GM23338 (cell line): Measurements from ENCODE around the gene EGFR.

Source experiments
- CREB1 ChIP-seq: fragments of 250-450 bp; sonication (Bioruptor Pico); IDR thresholded peaks from 2 replicates; pipeline ENCODE4 v1.5.0; 2020; ENCODE audit warnings: low read depth, mild to moderate bottlenecking, moderate library complexity
- CTCF ChIP-seq, 2 experiments: fragments of 200-600 bp in 1 of 2; sonication (generic) in 1 of 2; conservative IDR thresholded peaks; 2 replicates each; pipeline versions ENCODE4 v1.5.1 to v1.6.1; 2016 to 2017; ENCODE audit warnings: antibody characterized with exemption in 2 of 2, low read depth in 2 of 2, mild to moderate bottlenecking in 2 of 2, moderate library complexity in 1 of 2
- EZH2 ChIP-seq: fragments of 200-600 bp; sonication (generic); IDR thresholded peaks from one replicate; pipeline ENCODE4 v1.8.0; 2017; ENCODE audit warnings: antibody characterized with exemption, mild to moderate bottlenecking, low read depth; ENCODE audit not compliant: unreplicated experiment
- EZH2phosphoT487 ChIP-seq: fragments of 200-600 bp; sonication (generic); IDR thresholded peaks from one replicate; pipeline ENCODE4 v1.8.1; 2018; ENCODE audit warnings: antibody characterized with exemption; ENCODE audit not compliant: unreplicated experiment
- POLR2AphosphoS5 ChIP-seq: IDR thresholded peaks from 2 replicates; pipeline ENCODE4 v1.6.1; 2016; ENCODE audit warnings: antibody characterized with exemption, low read depth
- REST ChIP-seq: IDR thresholded peaks from one replicate; pipeline ENCODE4 v1.6.1; 2018; ENCODE audit warnings: antibody characterized with exemption; ENCODE audit not compliant: unreplicated experiment
- ZNF331 ChIP-seq: fragments of 250-450 bp; sonication (Bioruptor Pico); IDR thresholded peaks from 2 replicates; pipeline ENCODE4 v1.5.0; 2020; ENCODE audit warnings: low read depth, mild to moderate bottlenecking, moderate library complexity
- TF ChIP-seq, protein P1 (sequence below): IDR thresholded peaks from 2 replicates; pipeline ENCODE4 v1.6.1; 2016; ENCODE audit warnings: antibody characterized with exemption

DNA sequence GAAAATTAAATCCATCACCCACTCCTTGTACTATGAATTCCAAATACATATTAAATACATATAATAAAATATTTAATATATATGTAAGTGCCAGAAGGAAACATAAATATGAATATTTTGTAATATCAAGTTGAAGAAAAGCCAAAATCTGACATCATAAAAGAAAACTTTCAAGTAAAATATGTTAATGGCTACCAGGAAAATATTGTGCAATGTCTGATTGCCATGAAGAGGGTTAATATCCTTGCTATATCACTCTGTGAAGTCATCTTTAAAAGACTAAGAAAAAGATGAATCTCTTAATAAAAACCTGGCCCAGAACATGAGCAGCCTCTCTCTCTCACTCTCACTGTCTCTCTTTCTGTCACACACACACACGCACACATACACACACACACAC is 130.2 kb downstream of the EGFR start:
- TF ChIP-seq POLR2AphosphoS5: no peak
- TF ChIP-seq CTCF (conservative IDR thresholded peaks at IDR 0.05; ENCODE audit: low read depth in 2 of 2): no peak
- TF ChIP-seq CREB1 (CRISPR knock-in tag): no peak
- TF ChIP-seq REST: no peak
- no peak for TF ChIP-seq ZNF331 (CRISPR knock-in tag)
- TF ChIP-seq, protein P1, sequence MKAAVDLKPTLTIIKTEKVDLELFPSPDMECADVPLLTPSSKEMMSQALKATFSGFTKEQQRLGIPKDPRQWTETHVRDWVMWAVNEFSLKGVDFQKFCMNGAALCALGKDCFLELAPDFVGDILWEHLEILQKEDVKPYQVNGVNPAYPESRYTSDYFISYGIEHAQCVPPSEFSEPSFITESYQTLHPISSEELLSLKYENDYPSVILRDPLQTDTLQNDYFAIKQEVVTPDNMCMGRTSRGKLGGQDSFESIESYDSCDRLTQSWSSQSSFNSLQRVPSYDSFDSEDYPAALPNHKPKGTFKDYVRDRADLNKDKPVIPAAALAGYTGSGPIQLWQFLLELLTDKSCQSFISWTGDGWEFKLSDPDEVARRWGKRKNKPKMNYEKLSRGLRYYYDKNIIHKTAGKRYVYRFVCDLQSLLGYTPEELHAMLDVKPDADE: no peak
- TF ChIP-seq EZH2phosphoT487: no peak
- no peak for TF ChIP-seq EZH2
